ENCODE results near the gene NRP2.

NRP2 gene

DNA sequence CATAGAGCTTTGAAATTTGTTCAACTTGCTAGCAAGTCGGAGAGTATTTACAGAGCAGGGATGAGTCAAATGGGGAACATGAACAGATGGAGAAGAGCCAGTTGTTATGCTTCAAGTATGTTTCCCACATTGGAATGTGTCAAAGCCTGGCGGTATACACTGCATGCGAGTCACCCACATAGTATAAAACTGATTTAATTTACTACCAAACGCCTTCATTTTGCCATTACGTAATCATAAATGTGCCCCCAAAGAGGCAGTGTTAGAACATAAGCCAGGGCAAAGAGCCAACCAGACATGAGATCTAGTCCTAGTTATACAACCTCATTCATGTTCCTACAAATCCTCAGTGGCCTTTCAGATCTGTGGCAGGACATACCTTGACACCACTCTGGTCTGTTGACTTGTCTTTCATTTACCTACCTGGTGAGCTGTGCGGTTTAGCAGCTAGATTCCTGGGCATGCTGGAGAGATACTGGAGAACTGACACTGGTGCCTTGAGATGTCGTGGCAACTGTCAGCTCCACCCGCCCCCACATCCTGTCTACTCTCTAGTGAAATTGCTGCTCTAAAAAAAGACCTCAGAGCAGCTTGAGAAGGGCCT, 21.7 kb upstream of the NRP2 start:
- no peak for DNase-seq

DNA sequence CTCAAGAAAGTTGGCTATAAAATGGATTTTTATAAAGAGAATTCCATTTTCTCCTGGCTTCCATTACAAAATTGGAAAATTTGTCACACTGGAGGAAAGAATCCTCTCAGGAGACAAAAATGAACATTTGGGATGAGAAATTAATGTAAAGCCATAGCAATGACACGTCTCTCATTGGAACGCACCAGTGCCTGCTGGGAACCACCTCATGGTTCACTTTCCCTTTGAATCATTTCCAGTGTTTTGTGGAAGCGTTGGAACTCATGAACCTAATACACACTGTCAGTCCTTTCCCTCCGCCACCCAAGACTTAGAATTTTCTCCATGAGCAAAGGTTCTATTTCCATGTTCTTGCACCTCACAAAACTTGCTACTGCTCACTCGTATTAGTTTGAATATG, 21.0 kb upstream of the NRP2 start:
- no peak for DNase-seq

GRCh38 chr2:205662206-205662965, 19.9 kb upstream of the NRP2 start:
- no peak for DNase-seq

DNA sequence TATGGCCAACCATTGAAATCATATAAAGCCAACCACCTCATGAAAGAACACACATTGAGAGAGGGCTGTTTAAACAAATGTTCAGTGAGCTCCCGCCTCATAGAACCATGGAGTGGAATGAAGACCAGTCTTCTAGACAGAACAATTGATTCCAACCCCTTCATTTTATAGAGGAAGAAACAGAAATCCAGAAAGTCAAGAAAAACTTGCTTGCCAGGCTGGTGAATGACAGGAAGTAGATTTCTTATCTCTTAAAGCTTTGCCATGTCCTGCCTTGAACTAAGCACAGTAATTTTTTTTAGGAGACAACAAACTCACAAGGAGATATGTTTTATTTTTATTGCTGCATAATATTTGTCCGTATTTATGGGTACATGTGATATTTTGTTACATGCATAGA, 16.5 kb upstream of the NRP2 start:
- no peak for DNase-seq

DNA sequence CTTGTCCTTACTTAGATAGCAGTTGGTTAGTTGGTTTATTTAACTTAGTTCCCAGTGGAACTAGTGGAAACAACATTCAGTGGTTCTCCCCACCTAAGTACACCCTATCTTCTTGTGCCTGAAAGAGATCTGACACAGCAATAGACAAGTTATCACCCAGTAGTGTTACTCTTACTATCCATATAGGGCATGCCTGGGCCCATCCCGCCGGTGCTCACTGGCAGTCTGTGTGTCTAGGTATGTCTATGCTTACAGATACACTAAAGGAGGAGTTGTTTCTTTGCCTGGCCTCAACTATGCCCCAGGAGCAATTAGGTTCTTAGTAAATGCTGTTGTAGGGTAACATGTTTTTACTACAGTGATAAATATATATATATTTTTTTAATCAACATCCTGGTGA, 12.0 kb upstream of the NRP2 start:
- DNase-seq = no peak

DNA sequence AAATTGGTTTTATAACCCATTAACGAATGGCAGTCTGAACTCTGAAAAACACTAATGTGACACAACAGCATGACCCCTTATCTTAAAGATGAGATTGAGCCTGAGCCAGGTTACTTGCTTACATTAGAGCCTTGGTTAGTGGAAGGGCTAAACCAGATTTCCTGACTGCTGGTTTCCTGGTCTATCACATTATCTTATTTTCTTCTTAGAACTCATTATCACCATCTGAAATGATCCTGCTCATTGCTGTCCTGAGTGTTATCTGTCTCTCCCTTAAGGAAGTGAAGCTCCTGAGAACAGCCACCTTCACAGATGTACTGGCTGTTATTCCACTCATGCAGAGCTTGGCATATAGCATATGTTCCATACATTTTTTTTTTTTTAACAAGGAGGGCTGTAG, 9.0 kb upstream of the NRP2 start:
- no peak for DNase-seq

- DNase-seq = peak; percentile 37
These were observed 6.3 kb upstream of the NRP2 start for GRCh38 chr2:205675861-205676516.

DNA sequence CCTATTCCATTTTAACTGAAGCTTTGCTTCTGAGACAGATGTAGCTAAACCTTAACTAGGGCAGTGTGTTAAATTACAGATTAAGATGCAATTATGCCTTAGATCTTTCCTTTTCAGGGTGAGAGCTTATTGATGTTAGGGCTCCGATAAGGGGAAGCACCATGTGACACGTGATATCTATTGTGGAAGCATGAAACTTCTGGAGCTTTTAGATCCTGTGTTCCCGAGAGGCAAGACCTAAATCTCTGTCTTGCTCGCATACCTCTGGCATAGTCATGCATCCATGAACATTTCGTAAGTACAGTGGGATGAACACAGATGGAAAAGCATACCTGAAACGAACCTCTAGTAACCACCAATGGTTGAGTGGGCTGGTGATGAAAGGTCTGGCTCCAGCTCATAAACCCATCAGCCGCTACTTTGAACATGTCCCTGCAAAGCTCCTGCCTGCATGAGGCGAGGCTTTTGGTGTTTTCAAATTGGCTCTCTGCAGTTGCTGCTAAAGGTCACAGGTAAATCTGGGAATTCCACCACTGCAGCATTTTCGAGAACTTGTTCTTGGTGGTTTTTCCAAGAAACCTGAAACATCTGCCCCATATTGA, 3.7 kb upstream of the NRP2 start:
- no peak for DNase-seq

DNA sequence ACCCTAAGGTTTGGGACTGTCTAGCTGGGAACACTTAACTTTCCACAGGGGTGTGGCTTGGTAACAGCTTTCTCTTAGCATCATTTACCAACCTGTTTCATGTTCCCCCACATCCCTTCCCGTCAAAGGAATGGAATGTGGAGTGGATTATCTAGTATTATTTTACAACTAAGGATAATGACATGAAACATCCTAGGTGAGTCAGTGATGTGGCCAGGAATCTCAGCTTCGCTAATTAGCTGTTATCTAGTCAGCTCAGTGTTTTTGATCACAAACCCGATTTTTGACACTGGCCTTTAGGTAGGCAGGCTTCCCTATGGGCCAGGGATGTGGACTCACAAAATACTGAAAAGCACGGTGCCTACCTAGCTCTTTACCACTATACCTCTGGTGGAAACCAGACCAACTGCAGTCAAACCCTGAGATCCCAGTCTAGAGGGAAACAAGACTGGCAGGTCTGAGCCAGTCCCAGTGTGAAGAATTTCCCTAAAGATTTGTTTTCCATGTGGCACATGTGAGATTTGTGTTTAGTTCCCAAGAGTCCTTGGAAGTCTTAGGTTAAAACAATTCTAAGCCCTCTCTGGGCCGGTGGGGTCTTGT, 2.8 kb upstream of the NRP2 start:
- DNase-seq = no peak

- DNase-seq = peak; percentile 54
These were observed 2.2 kb upstream of the NRP2 start for GRCh38 chr2:205680067-205680466.

- DNase-seq = no peak
These were observed 1.4 kb upstream of the NRP2 start for GRCh38 chr2:205680903-205681302.

GRCh38 chr2:205681401-205682238, 681 bp upstream of the NRP2 start:
- DNase-seq = no peak

DNA sequence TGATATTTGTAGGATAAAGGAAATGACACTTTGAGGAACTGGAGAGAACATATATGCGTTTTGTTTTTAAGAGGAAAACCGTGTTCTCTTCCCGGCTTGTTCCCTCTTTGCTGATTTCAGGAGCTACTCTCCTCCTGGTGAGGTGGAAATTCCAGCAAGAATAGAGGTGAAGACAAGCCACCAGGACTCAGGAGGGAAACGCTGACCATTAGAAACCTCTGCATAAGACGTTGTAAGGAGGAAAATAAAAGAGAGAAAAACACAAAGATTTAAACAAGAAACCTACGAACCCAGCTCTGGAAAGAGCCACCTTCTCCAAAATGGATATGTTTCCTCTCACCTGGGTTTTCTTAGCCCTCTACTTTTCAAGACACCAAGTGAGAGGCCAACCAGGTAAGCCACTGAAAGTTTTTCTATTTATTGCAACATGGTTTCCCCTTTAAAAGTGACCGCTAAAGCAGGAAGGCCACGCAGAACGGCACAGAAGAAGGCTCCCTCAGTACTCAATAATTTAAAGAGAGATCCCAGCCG, 735 bp downstream of the NRP2 start:
- no peak for DNase-seq

DNA sequence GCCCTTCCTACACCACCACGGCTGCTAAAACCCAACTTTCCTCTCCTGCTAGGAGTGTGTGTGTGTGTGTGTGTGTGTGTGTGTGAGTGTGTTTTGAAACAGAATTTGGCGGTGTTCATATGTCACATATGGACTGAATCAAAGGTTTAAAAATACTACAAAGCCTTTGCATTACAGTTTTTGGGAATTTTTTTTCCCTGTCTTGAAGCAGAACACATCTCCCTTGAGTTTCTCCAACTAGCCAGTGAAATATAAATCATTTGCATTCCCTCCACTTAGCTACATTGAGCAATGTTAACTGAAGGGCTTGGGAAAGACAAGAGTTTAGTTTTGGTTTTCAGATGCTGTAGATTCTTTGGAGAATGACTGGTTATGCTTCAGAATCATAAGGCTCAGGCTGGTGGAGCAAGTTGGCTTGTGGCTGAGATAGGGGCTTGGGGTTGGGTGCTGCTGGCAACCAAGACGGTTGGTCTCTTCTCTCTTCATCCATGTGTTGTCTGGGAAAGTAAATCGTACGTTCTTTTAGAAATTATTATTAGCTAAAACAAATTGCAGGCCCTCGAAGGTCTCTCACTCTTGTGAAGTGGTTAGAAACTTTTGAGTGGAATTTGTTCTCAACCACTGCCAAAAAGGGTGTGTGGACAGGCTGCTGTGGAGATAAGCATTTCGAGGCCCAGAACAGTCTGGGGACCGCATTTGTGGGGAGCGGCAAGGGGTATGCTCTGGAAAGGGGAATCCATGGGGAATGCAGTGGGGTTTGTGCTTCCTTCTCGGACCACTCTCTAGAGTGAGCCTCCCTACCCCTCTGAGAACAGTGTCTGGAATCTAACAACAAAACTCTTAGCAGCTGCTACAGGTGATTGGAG, 1.4 kb downstream of the NRP2 start:
- no peak for DNase-seq

DNA sequence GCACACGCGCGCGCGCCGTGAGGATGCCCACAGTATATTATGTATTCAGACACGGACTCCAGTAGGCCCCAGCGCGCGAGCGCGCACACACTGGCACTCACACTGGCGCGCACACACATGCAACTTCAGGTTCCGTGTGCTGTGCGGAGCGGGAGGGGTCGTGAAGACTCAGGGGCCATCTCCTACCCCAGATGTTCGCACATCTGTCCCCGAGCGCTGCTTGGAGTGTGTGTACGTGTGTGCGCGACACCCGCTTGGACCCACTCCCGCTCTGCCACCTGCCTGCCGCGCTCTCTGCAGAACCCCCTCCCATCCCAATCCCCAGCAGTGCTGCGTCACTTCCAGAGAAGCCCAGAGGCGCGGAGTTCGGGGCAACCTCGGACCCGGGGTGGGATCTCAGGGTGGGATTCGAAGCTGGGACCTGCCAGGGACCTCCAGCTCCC, 2.6 kb downstream of the NRP2 start:
- DNase-seq = no peak

DNA sequence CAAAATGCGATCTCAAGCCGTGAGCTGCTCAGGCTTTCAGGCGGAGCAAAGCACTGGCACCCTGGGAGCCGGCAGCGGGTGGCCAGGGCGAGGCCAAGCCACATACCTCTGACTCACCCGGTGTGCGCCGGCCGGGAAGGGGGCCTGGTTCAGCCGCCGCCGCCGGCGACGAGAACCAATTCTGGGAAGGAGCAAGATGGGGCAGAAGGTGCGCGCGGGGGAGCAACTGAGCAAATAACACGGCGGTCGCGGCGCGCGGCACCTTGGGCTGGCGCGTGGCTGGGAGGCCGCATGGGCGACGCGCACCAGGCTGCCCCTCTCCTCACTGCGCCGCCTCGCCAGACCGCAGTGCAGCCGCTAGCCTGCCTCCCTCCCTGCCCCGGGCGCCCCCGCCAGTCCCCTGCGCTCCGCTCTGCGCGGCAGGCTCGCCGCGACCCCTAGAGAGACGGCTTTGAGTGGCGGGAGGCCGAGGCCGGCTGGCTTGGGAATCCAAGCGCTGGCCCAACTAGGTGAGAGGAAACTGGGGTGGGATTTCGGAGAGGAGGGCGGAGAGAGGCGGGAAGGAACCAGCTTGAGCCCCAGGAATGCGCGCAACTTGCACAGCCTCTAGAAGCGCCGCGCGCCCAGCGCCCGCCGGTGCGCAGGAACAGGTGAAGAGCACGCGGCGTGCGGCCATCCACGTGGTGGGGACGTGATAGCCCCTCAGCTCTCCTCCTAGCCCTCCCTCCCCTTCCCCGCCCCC, 3.2 kb downstream of the NRP2 start:
- DNase-seq = no peak

DNA sequence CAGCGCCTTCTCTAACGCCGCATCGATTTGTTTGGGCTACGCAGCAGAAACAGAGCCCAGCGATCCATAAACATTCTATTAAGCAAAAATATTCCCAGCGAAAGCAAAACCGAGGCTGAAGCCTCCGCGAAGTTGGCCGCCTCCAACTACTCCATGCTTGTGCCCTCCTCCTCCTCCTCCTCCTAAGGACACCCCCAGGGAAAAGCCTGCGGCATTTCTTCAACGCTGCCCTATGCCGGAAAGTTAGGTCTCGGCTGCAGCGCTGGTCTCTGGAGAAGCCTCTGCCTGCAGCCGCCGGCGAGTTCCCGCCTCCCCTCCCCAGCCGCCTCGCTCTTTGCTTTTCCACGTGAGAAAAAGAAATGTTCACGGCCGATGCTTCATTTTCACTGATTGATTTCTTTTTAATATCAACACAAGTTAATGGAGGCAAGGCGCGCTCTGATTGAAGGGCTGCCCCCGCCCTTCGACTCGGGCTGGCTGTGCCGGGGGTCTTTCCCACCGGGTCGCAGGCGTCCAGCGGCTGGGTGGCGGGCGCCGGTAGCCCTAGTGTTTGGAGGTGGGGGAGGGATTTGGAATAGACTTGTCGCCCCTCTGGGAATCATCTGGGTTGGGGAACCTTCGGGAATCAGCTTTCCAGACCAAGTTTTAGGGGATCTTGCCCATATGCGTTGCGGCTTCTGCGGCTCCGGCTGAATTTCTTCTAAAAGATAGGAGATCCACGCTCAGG, 3.9 kb downstream of the NRP2 start:
- DNase-seq = no peak

- no peak for DNase-seq
These were observed 4.7 kb downstream of the NRP2 start for GRCh38 chr2:205686783-205687640.

DNA sequence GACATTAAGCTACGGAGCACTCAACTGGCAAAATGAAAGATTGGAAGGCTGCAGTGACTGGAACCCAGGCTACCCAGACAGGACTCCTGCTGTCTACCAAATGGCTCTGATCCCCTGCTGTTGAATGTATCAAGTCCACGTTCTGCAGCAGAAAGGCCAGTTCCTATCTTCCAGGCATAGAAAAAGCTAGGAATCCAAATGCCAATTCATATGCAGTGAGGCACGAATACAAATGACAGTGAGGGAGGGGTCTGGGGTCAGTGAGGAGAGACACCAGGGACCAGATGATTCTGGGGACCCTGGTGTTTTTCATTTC, 5.3 kb downstream of the NRP2 start:
- no peak for DNase-seq
